CD1c-positive myeloid dendritic cell (primary cell): ENCODE data around the gene SGCA.

Experiments used
- DNase-seq: peaks from one replicate; pipeline ENCODE4 v3.0.0-alpha.2; 2016; ENCODE audit errors: extremely low spot score

SGCA gene

DNA sequence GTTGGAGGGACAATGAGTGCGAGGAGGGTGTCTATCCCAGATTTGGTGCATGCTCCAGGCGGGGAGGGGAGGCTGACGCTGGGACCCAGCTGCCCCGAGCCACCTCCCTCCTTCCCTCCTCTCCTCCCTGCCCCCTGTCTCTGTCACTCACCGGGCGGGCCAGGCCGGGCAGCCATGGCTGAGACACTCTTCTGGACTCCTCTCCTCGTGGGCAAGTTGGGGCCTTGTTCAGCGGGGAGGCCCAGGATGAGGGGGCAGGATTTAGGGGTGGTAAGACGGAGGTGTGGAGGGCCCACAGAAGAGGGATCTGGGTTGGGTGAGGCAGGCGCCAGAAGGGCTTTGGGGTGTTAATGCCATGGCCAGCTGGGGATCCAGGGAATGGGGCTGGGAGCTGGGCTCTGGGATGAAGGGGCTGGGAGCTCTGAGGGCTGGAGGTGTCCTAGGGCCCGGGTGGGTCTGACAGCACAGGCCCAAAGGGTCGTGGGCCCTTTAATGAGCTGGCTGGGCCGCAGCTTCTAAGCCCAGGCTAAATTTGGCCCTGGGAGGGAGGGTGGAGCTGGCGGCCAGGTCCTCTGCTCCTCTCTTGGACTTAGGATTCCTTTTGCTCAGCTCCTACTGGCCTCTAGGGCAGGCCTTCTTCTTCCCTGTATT lies at the start of gene SGCA:
Gene SGCA (plus strand): TSS at position 139 of the 651 bp plus-strand sequence. CDS start 36 bp downstream, at position 175.
- DNase-seq, result no peak

DNA sequence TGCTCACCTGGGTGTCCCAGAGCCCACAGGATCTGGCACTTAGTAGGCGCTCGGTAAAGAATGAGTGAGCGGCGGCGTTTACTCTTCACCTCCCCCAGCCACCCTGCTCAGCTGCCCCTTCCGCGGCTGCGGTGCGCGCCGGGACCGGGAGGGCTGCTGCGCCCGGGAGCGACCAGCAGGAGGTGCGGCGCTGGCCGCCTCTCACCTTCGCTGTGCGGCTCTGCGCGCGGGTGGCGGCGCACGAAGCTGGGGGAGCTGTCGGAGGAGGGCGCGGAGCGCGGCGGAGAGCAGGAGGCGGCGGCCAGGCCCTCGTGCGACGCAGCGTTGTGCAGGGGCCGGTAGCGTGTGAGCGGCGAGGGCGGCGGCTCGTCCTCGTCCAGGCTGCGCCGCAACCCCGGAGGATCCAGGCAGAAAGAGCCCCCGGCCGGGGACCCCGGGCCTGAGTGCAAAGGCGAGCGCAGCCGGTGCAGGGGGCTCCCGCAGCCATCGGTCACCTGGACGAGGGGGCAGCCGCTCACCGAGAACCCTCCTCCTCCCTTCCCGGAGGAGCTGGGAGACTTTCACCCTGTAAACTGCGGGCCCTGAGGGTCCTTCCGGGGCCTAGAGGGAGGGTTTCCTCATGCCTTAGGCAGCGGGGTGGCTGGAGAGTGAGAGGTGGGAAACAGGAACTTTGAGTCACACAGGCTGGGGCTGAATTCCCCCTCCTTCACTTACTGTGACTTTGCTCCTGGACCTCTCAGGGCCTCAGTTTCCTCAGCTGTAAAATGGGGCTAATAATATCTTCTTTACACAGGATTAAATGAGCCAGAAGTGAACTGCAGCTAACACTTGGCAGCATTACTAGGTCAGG lies 48.4 kb upstream of the SGCA start:
- DNase-seq, result peak; percentile 62

DNA sequence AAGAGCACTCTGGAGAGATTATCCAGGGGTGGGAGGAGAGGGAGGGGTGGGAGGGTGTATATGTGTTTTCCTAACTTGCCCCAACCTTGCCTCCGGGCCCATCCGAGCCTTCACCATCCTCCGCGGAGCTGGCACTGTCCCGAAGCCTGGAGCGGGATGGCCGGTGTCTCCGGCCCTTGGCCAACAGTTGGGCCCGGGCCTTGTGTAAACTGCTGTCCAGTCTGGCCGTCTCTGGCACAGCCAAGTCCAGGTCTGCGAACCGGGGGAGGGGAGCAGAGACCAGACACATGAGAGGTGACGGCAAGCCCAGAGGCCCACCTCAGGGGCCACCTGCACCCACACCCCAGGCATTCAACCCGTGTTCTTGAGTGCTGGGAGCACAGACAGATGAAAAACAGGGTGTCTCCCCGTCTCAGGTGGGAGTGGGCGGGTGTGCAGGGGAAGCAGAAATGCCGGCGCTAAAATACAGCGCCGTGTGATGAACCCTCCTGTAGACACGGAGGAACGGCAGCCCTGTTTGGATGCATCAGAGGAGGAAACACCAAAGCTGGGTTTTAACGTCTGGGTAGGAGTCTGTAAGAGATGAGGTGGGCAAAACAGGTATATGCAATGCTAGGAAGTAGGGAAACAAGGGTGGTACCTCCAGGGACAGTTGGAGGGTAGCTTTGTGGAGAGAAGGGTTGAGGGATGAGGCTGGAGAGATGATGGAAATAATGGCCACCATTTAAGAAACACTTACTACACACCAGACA lies 47.6 kb upstream of the SGCA start:
- no peak for DNase-seq

DNA sequence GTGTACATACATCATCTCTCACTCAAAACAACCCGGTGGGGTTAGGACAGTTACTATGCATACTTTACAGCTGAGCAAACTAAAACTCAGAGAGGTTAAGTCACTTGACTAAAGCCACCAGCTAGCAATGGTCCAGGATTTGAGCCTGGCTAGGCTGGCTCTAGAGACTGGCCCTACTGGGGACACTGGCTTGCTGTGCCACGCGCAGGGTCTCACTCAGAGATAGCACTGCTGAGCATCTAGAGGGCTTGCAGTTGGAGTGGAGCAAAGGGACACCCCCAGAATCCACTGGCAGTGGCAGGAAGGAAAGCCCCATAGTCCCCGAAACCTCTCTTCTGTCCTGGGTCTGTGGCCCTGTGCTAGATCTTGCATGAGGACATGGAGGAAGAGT lies 47.0 kb upstream of the SGCA start:
- DNase-seq, result no peak

DNA sequence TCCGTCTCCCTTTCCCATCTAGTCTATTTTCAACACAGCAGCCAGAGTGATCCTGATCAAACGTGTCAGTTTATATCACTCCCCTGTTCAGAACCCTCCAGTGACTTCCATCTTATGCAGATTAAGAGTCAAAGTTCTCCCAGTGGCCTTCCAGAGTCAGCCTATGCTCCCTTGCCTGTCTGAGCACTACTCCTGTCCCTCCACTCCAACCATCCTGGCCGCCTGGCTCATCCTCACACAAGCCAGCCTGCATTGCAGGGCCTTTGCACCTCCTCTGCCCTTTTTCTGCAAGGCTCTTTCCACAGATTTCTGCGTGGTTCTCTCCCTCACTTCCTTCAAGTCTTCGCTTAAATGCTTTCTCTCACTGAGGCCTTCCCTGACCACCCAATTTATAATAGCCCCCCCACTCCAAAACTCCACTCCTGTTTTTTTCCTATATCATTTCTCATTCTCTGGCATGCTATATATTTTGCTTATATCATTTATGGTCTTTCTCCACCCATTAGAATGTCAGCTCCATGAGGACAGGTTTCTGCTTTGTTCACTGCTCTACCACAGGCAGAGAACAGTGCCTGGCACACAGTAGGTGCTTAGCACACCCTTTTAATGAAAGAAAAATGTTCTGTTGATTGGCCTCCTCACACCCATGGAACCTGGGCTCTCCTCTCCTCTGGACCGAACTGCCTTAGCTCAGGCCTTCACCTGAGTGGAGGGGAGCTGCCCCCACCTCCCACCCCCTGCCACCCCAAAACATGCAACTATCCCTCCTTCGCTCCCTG lies 45.1 kb upstream of the SGCA start:
- no peak for DNase-seq

DNA sequence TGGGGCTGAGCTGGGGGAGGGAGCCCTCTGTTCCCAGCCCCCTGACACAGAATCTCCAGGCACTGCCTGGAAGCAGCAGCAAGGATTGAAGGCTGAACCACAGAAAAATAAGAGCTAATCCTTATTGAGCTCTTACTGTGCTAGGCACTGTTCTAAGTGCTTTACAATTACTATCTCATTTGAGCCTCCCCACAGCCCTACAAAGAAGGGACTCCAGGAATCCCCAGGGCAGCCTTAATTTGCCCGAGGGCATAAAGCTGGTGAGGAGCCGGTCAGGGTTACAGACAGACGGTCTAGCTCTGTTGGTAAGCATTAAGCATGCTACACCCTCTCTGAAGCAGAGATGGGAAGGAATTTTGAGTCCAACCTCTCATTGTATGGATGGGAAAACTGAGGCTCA lies 42.9 kb upstream of the SGCA start:
- DNase-seq, result no peak

DNA sequence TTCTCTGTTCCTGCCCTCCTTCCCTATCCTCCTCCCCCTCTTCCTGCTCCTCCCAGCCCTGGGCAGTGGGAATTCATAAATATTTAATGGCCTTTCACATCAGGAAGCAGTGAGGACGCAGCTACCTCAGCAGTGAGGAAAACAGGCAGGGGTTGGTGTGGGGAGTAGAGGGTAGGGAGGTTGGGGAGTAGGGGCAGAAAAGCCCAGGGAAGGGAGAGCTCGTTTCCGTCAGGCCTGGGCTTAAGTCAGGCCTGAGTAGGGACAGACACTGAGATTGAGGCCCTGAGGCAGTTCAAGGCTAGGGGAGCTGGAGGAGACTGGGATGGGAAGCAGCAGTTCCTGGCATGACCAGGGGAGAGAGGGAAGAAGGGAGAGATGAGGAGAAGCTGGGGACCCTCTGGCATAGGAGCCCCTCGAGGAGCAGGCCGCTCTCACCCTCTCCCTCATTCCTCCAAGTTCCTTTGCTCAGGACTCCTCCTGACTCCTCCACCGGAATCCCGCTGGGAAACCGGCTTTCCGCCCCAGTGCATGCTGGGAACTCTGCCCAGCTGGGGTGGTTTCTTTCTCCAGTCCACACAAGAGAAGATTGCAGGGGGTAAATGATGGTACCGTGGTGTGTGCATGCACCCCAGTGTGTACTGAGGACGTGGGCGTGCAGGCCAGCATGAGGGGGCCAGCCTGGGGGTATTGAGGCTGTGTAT lies 42.0 kb upstream of the SGCA start:
- no peak for DNase-seq

DNA sequence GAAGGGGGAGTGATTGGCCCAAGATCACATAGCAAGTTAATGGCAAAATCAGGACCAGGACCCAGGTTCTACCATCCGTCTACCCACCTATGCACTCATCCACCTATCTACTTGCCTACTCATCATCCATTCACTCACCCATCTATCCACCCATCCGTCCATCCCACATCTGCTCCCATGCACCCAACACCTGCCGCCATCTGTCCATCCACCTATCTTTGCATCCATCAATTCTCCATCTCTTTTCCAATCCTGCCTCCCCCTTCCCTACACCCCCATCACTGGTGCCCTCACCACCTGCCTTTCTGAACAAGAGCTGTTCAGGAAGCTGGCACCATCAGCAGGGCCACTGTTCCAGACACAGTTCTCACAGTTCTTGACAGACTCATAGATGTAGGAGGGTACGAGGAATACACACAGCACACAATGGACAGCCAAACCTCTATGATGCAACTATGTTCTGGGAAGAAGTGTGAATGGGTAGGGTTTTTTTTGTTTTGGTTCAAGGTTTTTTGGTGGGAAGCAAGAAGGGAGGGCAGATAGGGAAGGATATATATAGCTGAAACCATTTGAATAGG lies 40.3 kb upstream of the SGCA start:
- no peak for DNase-seq

DNA sequence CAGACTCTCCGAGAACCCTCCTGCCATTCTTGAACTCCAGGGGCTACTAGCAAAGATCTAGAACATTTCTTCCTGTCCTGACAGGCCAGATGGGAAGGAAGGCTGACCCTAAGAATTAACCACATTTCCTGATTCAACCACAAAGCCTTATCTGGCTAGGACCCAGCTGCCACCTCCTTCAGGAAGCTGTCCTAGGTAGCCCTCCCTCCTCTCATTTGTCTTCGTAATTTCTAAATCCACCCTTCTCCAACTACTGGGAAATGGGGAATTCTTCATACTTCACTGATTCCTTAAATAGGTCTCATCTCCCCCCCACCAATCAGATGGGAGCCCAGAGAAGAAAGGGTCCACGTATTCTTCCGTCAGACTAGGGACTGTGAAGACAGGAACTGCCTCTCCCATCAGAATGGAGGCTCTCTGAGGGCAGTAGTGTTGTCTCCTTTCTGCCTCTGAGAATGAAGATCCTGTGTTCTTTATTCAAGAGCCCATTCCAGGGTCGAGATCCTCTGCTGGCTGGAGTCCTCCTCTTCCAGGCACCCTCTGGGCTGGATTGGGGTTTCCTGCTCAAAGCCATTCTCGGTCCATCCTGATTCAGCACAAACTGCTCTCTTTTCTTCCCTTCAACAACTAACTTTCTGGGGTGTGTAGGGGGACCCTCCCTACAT lies 38.0 kb upstream of the SGCA start:
- DNase-seq, result peak; percentile 13

DNA sequence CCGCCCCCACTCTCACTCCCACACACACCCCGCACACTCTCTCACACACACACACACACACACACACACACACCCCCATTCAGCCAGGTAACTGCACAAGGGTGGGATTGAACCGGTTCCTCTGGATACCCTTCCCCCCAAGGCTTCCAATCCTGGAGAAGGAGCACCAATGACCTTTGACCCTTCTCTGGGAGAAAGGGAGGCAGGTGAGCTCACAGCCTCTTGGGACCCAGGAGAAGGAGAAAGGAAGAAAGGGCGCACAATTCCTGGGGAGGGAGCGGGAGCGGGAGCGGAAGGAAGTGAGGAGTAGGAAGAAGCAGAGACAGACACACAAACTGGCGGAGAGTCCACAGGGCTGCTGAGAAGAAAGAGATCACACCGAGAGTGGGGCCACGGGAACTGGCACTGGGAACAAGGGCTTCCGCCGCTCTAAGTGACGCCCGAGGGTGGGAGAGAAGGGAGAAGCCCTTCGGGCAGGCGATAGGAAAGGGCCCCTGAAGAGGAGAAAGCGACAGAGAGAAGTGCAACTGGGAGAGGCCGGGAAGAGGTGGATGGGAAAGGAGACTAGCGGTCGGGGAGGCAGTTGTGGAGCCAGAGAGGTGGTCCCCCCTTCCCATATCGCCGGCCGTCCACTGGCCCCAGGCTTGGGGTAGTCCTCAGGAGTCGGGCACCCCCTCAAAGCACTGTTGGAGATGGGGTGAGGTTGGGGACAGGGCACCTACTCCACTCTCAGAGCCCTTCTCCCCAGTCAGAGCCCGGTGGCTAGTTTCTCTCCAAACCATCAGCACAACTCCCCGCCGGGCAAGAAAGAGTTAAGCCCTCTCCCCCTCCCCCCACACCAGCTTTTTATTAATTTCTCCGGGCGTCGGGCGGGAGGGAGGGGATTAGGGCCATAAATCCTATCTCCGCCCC lies 37.1 kb upstream of the SGCA start:
- peak; percentile 43 for DNase-seq

DNA sequence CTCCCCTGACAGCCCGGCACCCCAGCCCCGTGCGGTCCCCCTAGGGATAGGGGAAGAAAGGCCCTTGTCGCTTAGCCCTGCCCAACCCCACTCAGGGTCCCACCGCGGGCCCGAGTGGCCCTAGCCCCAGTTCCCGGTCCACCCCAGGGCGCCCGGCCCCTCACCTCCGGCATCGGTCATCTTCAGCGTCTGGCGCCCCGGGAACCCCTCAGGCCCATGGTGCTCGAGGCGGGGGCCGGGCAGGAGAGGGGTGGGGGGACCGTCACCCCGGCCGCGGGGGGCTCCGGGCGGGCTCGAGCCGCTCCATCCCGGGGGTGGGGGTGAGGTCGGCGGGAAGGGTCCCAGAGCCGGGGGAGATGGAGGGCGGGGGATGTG lies 36.5 kb upstream of the SGCA start:
- DNase-seq, result no peak

DNA sequence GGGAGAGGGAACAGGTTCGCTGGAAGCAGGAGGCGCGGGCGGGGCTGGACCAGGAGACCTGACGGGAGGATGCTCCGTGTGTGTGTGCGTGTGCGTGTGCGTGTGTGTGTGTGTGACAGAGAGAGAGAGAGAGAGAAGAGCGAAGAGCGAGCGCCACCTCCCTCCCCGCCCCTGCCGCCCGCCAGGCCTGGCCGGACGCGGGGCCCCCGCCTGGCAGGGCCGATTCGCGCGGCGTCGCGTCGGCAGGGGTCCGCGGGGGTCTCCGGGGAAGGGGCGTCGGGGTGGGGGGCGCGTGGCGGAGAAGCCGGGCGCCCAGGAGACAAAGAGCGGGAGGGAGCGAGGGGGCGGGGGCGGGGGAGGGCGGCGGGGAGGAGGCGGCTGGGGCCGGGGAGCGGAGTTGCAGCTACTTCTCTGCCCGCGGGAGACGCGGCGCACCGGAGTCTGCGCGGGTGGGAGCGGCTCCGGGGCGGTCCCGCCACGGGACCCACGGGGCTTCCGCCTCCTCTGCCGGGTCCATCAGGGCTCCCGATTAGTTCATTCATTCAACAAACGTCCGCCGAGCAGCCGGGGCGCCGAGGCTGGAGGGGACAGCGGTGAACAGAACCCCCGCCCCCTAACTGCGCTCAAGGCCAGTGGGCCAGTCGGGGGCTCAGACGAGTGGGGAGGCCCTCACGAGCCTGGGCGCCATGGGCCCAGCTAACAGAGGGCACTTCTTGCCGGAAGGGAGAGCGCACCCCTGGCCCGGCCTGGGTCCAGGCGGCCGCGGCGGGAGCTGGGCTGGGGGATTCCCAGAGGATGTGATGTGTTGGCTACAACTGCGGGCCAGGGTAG lies 35.9 kb upstream of the SGCA start, which contains the start of gene SAMD14:
Gene SAMD14 (minus strand): TSS at position 433 of the 831 bp plus-strand sequence. CDS start 5,201 bp downstream, outside the sequence.
- DNase-seq, result peak; percentile 53

DNA sequence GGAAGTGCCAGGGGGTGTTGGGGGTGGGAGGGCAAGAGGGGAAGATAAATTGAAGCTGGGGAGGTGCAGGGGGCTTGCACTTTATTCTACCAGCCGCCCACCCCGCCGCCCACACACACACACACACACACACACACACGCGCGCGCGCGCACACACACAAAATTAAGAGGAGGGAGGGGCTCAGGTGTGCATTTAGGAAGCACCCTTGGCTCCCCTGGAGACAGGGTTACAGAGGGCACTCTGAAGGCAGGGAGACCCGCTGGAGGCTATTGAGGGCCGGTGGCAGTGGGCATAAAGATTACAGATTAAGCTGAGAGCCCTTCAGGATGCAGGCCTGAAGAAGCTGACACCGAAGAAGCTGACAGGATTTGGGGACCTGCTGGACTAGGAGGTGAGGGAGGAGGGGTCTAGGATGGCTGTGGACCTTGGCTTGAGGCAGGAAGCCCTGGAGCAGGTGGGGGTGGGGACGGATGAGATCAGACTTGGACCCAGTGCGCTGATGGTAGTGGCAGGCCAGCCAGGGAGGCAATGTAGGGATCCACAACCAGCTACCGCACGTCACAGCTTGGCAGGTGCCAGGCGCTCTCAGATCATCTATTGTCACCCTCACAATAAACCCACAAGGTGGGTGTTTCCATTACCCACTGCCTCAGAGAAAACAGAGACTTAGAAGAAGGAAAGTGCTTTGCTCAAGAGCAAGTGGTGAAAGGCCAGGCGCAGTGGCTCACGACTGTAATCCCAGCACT lies 35.1 kb upstream of the SGCA start:
- peak; percentile 13 for DNase-seq

DNA sequence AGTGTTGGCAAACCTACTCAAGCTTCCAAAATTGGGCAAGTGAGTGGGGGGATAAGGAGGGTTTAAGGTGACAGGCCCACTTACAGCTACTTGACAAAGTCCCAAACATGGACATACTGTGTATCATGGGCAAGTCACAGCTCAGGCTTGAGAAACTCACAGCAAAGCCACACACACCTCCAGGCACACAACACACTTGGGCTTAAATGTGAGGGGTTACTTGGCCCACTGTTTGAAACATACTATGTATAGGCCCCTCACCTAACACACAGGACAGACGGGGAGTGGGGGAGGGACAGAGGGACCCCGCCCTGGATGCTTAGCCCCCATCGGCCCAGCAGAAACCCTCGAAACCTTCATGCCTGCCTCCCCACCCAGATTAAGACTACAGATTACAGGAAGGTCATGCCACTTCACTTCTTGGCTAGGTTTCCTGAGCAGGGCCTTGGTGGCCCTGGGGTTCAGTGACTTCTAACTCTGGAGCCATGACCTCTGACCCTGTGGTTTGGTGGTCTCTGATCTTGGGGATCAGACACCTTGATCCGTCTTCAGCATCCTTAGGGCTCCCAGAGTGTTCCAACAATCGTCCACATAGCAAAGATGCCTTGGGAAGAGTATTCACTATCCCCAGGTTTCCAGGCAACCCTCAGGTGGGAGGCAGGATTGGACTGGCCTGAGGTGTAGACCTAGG lies 33.6 kb upstream of the SGCA start:
- no peak for DNase-seq

DNA sequence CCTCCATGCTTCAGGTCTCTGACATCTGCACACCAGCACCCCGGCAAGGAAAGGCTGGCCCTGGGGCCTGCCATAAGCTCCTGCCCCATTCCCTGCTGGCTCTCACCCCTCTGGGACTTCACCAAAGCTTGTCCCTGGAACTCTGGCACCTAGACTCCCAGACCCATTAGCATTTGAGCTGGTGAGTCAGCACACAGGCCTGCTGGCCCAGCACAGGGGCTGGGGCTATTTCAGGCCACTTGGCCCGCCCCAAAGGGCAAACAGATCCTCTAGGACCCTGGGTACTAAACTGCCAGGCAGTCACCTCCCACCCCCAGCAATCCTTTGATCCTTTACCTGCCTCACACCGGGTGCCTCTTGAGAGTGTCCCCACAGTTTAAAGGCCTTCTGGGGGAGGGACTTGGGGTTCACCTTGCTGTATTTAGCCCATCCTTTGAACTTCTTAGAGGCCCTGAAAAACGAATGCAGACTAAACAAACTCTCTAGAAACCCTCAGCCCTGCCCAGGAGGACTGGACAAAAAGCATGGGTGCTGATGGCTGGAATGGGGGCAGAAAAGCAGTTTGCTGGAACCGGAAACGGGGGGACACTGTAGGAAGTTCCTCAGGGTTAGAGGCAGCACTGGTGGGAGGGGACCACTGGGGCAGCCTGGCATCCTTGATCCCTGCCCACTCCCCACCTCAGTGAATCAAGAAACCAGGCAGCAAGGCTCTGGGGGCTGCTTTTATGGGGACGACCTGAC lies 32.6 kb upstream of the SGCA start:
- no peak for DNase-seq

DNA sequence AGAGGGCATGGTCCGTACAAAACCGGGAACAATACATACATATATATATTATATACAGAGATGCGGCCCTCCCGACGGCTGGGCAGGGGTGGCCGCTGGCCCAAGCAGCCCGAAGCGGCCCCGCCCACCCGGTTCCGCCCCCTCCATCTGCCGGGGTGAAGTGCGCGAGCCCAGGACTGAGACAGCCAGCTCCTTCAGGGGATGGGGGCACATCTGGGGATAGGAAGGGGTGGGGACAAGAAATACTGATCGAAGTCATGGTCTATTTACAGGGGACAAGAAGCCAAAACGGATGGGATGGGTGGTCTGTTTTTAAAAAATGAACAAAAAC lies 32.1 kb upstream of the SGCA start:
- DNase-seq, result no peak
